ENCODE measurements around the gene RAD51B.
A peak's percentile ranks its signal among the peaks of the same experiment; 100 is the strongest.

The RAD51B gene

GRCh38 chr14:68145539-68145938, 326.0 kb downstream of the RAD51B start:
- no peak for DNase-seq (ENCODE audit: insufficient read length, low spot score)
- FAIRE-seq, result no peak
- TF ChIP-seq SPI1 (IDR thresholded peaks at IDR 0.05; ENCODE audit: low read depth, low read length) (no peak), PAX5 (IDR thresholded peaks at IDR 0.05; ENCODE audit: insufficient read depth, low read length, severe bottlenecking) (no peak)

- DNase-seq (ENCODE audit: insufficient read length, low spot score), result no peak
- no peak for FAIRE-seq
- TF ChIP-seq PAX5 (IDR thresholded peaks at IDR 0.05; ENCODE audit: insufficient read depth, low read length, severe bottlenecking), result no peak
- no peak for TF ChIP-seq POLR2AphosphoS5 (IDR thresholded peaks at IDR 0.05; ENCODE audit: low read depth, low read length)
- no peak for TF ChIP-seq SPI1 (IDR thresholded peaks at IDR 0.05; ENCODE audit: low read depth, low read length)
- no peak for TF ChIP-seq TAF1 (IDR thresholded peaks at IDR 0.05; ENCODE audit: low read depth, low read length)
- TF ChIP-seq POLR2A (IDR thresholded peaks at IDR 0.05; ENCODE audit: low read depth, low read length), result no peak
- no peak for TF ChIP-seq POU2F2 (IDR thresholded peaks at IDR 0.05; ENCODE audit: low read depth, low read length)
These were observed 327.2 kb downstream of the RAD51B start for GRCh38 chr14:68146818-68147217.

- DNase-seq (ENCODE audit: insufficient read length, low spot score) (no peak), FAIRE-seq (no peak)
- TF ChIP-seq POLR2A (IDR thresholded peaks at IDR 0.05; ENCODE audit: low read depth, low read length) (no peak), POLR2AphosphoS5 (IDR thresholded peaks at IDR 0.05; ENCODE audit: low read depth, low read length) (no peak), PAX5 (IDR thresholded peaks at IDR 0.05; ENCODE audit: insufficient read depth, low read length, severe bottlenecking) (no peak), SPI1 (IDR thresholded peaks at IDR 0.05; ENCODE audit: low read depth, low read length) (no peak), POU2F2 (IDR thresholded peaks at IDR 0.05; ENCODE audit: low read depth, low read length) (no peak), TAF1 (IDR thresholded peaks at IDR 0.05; ENCODE audit: low read depth, low read length) (no peak)
These were observed 327.7 kb downstream of the RAD51B start for GRCh38 chr14:68147303-68147702.

GRCh38 chr14:68148276-68148675, 328.7 kb downstream of the RAD51B start:
- DNase-seq (ENCODE audit: insufficient read length, low spot score) (no peak), FAIRE-seq (no peak)
- no peak for TF ChIP-seq POLR2A (IDR thresholded peaks at IDR 0.05; ENCODE audit: low read depth, low read length)
- TF ChIP-seq POLR2AphosphoS5 (IDR thresholded peaks at IDR 0.05; ENCODE audit: low read depth, low read length), result no peak
- TF ChIP-seq TAF1 (IDR thresholded peaks at IDR 0.05; ENCODE audit: low read depth, low read length), result no peak
- TF ChIP-seq POU2F2 (IDR thresholded peaks at IDR 0.05; ENCODE audit: low read depth, low read length), result no peak
- TF ChIP-seq SPI1 (IDR thresholded peaks at IDR 0.05; ENCODE audit: low read depth, low read length), result no peak
- TF ChIP-seq PAX5 (IDR thresholded peaks at IDR 0.05; ENCODE audit: insufficient read depth, low read length, severe bottlenecking), result no peak

- TF ChIP-seq SPI1 (IDR thresholded peaks at IDR 0.05; ENCODE audit: low read depth, low read length) (no peak), PAX5 (IDR thresholded peaks at IDR 0.05; ENCODE audit: insufficient read depth, low read length, severe bottlenecking) (no peak), POU2F2 (IDR thresholded peaks at IDR 0.05; ENCODE audit: low read depth, low read length) (no peak), POLR2AphosphoS5 (IDR thresholded peaks at IDR 0.05; ENCODE audit: low read depth, low read length) (no peak), POLR2A (IDR thresholded peaks at IDR 0.05; ENCODE audit: low read depth, low read length) (no peak), TAF1 (IDR thresholded peaks at IDR 0.05; ENCODE audit: low read depth, low read length) (no peak)
- DNase-seq (ENCODE audit: insufficient read length, low spot score) (no peak), FAIRE-seq (no peak)
These were observed 329.2 kb downstream of the RAD51B start for GRCh38 chr14:68148763-68149162.

- FAIRE-seq, result peak; percentile 35
- no peak for DNase-seq (ENCODE audit: insufficient read length, low spot score)
- TF ChIP-seq POLR2AphosphoS5 (IDR thresholded peaks at IDR 0.05; ENCODE audit: low read depth, low read length) (no peak), POLR2A (IDR thresholded peaks at IDR 0.05; ENCODE audit: low read depth, low read length) (no peak), POU2F2 (IDR thresholded peaks at IDR 0.05; ENCODE audit: low read depth, low read length) (no peak), PAX5 (IDR thresholded peaks at IDR 0.05; ENCODE audit: insufficient read depth, low read length, severe bottlenecking) (no peak), TAF1 (IDR thresholded peaks at IDR 0.05; ENCODE audit: low read depth, low read length) (no peak), SPI1 (IDR thresholded peaks at IDR 0.05; ENCODE audit: low read depth, low read length) (no peak)
These were observed 333.7 kb downstream of the RAD51B start for GRCh38 chr14:68153275-68153674.

- no peak for DNase-seq (ENCODE audit: insufficient read length, low spot score)
- TF ChIP-seq POU2F2 (IDR thresholded peaks at IDR 0.05; ENCODE audit: low read depth, low read length) (no peak), POLR2A (IDR thresholded peaks at IDR 0.05; ENCODE audit: low read depth, low read length) (no peak), SPI1 (IDR thresholded peaks at IDR 0.05; ENCODE audit: low read depth, low read length) (no peak), PAX5 (IDR thresholded peaks at IDR 0.05; ENCODE audit: insufficient read depth, low read length, severe bottlenecking) (no peak), TAF1 (IDR thresholded peaks at IDR 0.05; ENCODE audit: low read depth, low read length) (no peak), POLR2AphosphoS5 (IDR thresholded peaks at IDR 0.05; ENCODE audit: low read depth, low read length) (no peak)
- no peak for FAIRE-seq
These were observed 334.7 kb downstream of the RAD51B start for GRCh38 chr14:68154275-68154674.

GRCh38 chr14:68157971-68158371, 338.4 kb downstream of the RAD51B start:
- FAIRE-seq, result no peak
- no peak for TF ChIP-seq PAX5 (IDR thresholded peaks at IDR 0.05; ENCODE audit: insufficient read depth, low read length, severe bottlenecking)
- TF ChIP-seq TAF1 (IDR thresholded peaks at IDR 0.05; ENCODE audit: low read depth, low read length), result no peak
- TF ChIP-seq POLR2A (IDR thresholded peaks at IDR 0.05; ENCODE audit: low read depth, low read length), result no peak
- no peak for TF ChIP-seq POU2F2 (IDR thresholded peaks at IDR 0.05; ENCODE audit: low read depth, low read length)
- no peak for TF ChIP-seq POLR2AphosphoS5 (IDR thresholded peaks at IDR 0.05; ENCODE audit: low read depth, low read length)
- TF ChIP-seq SPI1 (IDR thresholded peaks at IDR 0.05; ENCODE audit: low read depth, low read length), result no peak
- no peak for DNase-seq (ENCODE audit: insufficient read length, low spot score)

- DNase-seq (ENCODE audit: insufficient read length, low spot score) (no peak), FAIRE-seq (no peak)
- TF ChIP-seq TAF1 (IDR thresholded peaks at IDR 0.05; ENCODE audit: low read depth, low read length), result no peak
These were observed 339.1 kb downstream of the RAD51B start for GRCh38 chr14:68158640-68159039.

GRCh38 chr14:68159701-68160633, 340.4 kb downstream of the RAD51B start:
- no peak for FAIRE-seq
- no peak for DNase-seq (ENCODE audit: insufficient read length, low spot score)
- TF ChIP-seq TAF1 (IDR thresholded peaks at IDR 0.05; ENCODE audit: low read depth, low read length), result no peak
- no peak for TF ChIP-seq POLR2A (IDR thresholded peaks at IDR 0.05; ENCODE audit: low read depth, low read length)
- no peak for TF ChIP-seq PAX5 (IDR thresholded peaks at IDR 0.05; ENCODE audit: insufficient read depth, low read length, severe bottlenecking)
- no peak for TF ChIP-seq POLR2AphosphoS5 (IDR thresholded peaks at IDR 0.05; ENCODE audit: low read depth, low read length)
- no peak for TF ChIP-seq POU2F2 (IDR thresholded peaks at IDR 0.05; ENCODE audit: low read depth, low read length)
- no peak for TF ChIP-seq SPI1 (IDR thresholded peaks at IDR 0.05; ENCODE audit: low read depth, low read length)

Measured in GM12891 (cell line).